GM12891 (cell line): ENCODE data around the gene STX16.

Experiments used
- POLR2A ChIP-seq: IDR thresholded peaks from 2 replicates; pipeline ENCODE4 v1.6.1; 2011; ENCODE audit warnings: low read depth, low read length, control low read depth
- POLR2AphosphoS5 ChIP-seq: IDR thresholded peaks from 2 replicates; pipeline ENCODE4 v1.6.1; 2011; ENCODE audit warnings: low read depth, low read length, control low read depth
- POU2F2 ChIP-seq: IDR thresholded peaks from 2 replicates; pipeline ENCODE4 v1.6.1; 2011; ENCODE audit warnings: low read depth, mild to moderate bottlenecking, control low read depth, low read length, moderate library complexity
- SPI1 ChIP-seq: IDR thresholded peaks from 2 replicates; pipeline ENCODE4 v1.6.1; 2011; ENCODE audit warnings: low read depth, low read length, control low read depth
- TAF1 ChIP-seq: IDR thresholded peaks from 2 replicates; pipeline ENCODE4 v1.6.1; 2011; ENCODE audit warnings: low read depth, low read length, control low read depth

DNA sequence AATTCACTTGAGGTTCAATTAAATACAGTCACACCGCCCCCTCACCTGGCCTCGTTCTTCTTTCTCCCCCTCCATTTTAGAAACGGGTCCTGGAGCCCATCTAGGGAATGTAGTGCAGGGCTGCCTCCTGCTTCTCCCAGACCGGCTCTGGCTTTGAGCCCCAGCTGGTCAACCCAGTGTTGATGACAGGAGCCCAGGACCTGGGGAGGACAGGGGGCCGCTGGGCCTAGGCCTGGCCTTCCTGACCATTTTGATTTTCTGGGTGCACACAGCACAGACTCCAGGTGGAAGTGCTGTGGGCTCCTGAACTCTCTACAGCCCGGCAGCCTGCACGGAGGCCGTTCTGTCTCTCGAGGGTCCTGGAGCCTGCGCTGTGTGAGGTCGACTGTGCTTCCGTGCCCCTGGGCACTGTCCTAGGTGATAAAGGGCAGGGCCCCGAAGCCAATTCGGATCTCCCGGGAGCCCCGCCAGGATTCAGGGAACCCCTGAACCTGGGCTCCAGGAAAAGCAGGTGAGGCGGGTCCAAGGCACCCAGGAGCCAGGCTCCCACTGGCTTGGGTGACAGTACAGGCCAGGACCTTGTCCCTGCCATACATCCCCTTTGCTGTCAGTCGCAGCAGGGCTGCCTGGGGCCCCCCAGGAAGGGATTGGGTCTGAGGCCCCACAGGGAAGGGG, 64.9 kb downstream of the STX16 start:
- TF ChIP-seq TAF1, result no peak
- no peak for TF ChIP-seq POLR2A
- TF ChIP-seq POLR2AphosphoS5, result no peak
- TF ChIP-seq SPI1, result no peak
- TF ChIP-seq POU2F2, result no peak
